Rectal smooth muscle tissue (tissue), 1 donor: ENCODE measurements around the gene CIROP.
"Not testable (repeated sequence)": the region's sequence is repeated elsewhere in the genome, so short reads cannot be mapped to it uniquely, and the experiment has no call there.

Experiments
- H3K27ac ChIP-seq: one replicate; pipeline ENCODE4 v1.7.0; 2013; ENCODE audit warnings: low read depth, low read length, inconsistent platforms
- H3K27me3 ChIP-seq: one replicate; pipeline ENCODE4 v1.7.0; 2013; ENCODE audit warnings: low read length; ENCODE audit not compliant: control insufficient read depth, insufficient read depth
- H3K36me3 ChIP-seq: one replicate; pipeline ENCODE4 v1.7.0; 2013; ENCODE audit warnings: low read length; ENCODE audit not compliant: control insufficient read depth, insufficient read depth
- H3K4me1 ChIP-seq: one replicate; pipeline ENCODE4 v1.7.0; 2013; ENCODE audit warnings: low read length; ENCODE audit not compliant: control insufficient read depth, insufficient read depth
- H3K4me3 ChIP-seq: one replicate; pipeline ENCODE4 v1.7.0; 2013; ENCODE audit warnings: low read length
- H3K9ac ChIP-seq: one replicate; pipeline ENCODE4 v1.7.0; 2013; ENCODE audit warnings: low read length

CIROP gene

DNA sequence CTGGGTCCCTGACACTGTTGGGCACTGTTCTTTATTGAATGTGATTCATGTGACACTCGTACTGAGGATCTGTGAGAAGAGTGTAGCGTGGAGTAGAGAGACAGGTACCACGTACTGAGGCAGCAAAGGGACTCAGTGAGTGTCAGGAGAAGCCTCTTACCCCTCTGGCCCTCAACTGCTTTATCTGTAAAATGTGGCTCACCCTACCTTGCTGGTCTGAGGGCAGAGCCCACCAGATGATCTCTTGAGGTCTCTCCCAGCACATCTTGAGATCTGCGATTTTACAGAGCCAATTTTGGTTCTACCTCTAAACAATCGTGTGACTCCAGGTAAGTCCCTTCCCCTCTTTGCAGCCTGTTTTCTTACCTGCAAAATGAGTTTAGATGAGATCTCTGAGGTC, 11.1 kb upstream of the CIROP start:
- no peaks in the 10 kb centered on the region for H3K36me3 ChIP-seq
- no peak overlapping the region for H3K27ac ChIP-seq
- H3K4me3 ChIP-seq, result no peak overlapping the region
- no peak overlapping the region for H3K9ac ChIP-seq
- H3K4me1 ChIP-seq, result peaks cover under 1% of the 10 kb centered on the region
- peaks cover under 1% of the 10 kb centered on the region for H3K27me3 ChIP-seq

DNA sequence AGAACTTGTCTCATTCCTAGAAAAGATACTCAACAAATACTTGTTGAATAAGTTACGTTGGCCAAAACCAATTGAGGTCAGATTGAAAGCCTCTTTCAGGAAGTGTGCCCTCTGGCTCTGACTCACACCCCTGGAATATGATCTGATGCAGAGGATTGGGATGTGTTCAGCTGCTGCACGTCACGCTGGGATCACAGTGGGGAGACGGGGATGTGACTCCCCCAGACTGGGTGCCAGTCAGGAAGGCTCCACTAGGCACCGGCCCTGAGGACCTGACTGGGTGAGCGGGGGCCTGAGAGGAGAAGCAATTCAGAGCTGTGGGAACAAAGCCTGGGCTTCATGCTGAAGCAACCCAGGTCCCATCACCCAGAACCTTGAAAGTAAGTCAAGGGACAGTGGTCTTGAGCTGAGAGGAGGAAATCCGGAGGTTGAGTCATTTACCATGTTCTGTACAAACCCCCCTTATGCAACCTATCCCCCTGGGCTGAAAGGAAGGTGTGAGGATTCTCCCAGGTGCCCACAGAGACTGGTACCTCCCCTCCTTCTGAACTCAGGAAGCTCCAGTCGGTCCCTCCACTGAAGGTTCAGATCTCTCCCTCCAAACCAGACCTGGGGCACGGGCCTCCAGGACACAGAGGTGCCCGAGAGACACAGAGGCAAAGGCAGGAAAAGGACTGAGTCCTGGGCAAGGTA, 10.4 kb upstream of the CIROP start:
- Histone ChIP-seq H3K36me3 (no peaks in the 10 kb centered on the region), H3K9ac (no peak overlapping the region), H3K4me3 (no peak overlapping the region), H3K27ac (no peak overlapping the region), H3K27me3 (peaks cover 3% of the 10 kb centered on the region), H3K4me1 (no peaks in the 10 kb centered on the region)

DNA sequence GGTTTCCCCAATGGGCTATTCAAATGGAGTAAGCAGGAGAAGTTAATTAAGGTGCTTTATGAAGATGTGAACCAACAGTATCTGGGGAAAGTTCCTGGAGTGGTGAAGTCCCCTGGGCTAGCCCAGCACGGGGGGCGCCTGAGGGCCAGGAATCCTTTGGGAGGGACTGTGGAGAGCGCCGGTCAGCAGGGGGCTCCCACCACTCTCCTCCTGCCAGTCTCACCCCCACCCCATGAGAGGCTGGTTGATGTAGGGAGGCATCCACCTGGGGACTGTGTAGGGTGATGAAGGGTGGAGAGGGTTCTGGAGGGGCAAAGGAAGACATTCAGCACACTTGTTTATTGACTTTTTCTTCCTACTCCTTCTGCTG, 9.9 kb upstream of the CIROP start:
- H3K36me3 ChIP-seq, result no peaks in the 10 kb centered on the region
- H3K27ac ChIP-seq, result no peak overlapping the region
- no peak overlapping the region for H3K9ac ChIP-seq
- peaks cover 3% of the 10 kb centered on the region for H3K27me3 ChIP-seq
- no peak overlapping the region for H3K4me3 ChIP-seq
- H3K4me1 ChIP-seq, result no peaks in the 10 kb centered on the region

DNA sequence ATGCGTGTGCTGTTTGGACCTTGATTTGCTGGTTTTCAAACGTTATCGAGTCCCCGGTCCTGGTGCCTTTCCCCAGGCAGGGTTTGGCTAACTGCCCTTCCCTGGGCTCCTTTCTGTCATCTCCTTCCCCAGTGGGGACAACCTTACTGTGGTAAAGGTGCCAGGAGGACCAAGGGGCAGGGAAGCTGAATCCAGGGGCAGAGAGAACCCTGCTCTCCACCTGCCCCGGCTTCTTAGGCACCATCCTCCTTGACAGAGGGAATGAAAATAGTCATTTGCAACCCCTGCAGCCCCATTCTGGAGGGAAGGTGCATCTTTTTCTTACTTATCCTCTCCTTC, 9.3 kb upstream of the CIROP start:
- H3K9ac ChIP-seq, result no peak overlapping the region
- no peak overlapping the region for H3K4me3 ChIP-seq
- H3K36me3 ChIP-seq, result no peaks in the 10 kb centered on the region
- no peaks in the 10 kb centered on the region for H3K4me1 ChIP-seq
- peaks cover 3% of the 10 kb centered on the region for H3K27me3 ChIP-seq
- no peak overlapping the region for H3K27ac ChIP-seq

DNA sequence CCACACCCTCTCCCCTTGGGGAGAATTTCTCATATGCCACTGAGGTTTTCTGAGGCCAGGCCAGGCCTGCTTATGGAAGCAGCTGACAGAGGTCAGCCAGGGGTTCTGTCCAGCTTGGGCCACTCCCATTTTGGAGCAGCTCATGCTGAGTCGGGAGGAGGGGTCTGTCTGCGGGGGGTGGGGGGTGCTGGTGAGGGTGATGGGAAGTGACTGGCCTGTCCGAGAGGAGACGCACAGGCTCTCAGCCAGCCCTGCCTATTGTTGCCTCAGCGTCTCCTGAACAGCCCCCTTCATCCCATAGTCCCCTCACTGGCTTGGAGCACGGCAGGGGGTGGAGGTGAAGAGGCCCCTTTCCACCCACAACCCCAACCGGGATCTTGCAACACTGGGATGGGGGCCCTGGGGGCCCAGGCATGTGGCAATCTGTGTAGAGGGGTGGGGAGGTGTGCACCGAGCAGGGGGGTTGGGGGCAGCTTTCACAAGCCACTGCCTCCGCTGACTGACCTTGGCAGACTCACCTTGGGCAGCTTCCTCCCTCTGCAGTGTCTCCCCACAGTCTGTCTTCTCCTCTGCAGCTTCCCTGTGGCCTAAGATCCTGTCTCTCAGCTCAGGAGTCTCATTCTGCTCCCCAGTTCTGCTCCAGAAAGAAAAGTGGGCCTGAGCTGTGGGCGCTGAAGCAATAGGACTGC, 8.8 kb upstream of the CIROP start:
- H3K9ac ChIP-seq, result no peak overlapping the region

DNA sequence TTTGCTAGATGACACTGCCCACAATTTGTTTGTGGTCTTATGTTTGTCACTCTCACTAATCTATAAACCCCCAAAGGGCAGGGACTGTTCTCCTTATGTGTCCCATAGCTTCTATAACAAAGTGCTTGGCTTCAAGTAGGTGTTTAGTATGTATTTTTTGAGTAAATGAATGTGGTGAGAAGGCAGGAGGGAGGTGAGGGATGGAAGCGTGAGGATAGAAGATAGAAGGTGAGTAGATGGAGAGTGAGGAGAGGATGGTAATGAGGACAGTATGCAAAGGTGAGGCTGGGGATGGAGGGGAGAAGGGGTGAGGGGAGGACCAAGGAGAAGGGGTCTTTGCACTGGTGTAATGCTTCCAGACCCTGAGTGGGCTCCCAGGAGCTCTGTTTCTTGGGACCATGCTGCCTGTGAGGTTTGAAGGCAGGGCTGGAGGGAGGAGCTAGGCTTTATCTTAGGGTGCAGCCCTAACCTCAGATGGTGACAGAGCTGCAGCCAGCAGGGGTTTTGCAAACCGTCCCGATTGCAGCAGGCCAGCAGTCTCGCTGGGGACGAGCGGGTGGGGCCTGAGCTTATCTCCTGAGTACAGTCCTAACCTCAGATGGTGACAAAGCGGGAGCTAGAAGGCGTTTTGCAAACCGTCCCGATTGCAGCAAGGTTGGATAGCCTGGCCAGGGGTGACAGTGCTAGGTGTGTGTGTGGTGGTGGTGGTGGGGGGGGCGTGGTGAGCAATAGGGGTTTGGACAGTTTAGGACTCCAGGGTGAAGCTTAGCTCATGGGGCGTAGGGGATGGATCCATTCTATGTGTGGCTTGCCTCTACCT, 7.8 kb upstream of the CIROP start:
- Histone ChIP-seq H3K4me3 (no peak overlapping the region), H3K27me3 (peaks cover 3% of the 10 kb centered on the region), H3K4me1 (no peaks in the 10 kb centered on the region), H3K36me3 (no peaks in the 10 kb centered on the region), H3K27ac (no peak overlapping the region), H3K9ac (no peak overlapping the region)

More for the DNA sequence above, 8.8 kb upstream of the CIROP start:
- H3K4me3 ChIP-seq, result no peak overlapping the region
- H3K27ac ChIP-seq, result no peak overlapping the region
- no peaks in the 10 kb centered on the region for H3K4me1 ChIP-seq
- no peaks in the 10 kb centered on the region for H3K36me3 ChIP-seq
- peaks cover 3% of the 10 kb centered on the region for H3K27me3 ChIP-seq

DNA sequence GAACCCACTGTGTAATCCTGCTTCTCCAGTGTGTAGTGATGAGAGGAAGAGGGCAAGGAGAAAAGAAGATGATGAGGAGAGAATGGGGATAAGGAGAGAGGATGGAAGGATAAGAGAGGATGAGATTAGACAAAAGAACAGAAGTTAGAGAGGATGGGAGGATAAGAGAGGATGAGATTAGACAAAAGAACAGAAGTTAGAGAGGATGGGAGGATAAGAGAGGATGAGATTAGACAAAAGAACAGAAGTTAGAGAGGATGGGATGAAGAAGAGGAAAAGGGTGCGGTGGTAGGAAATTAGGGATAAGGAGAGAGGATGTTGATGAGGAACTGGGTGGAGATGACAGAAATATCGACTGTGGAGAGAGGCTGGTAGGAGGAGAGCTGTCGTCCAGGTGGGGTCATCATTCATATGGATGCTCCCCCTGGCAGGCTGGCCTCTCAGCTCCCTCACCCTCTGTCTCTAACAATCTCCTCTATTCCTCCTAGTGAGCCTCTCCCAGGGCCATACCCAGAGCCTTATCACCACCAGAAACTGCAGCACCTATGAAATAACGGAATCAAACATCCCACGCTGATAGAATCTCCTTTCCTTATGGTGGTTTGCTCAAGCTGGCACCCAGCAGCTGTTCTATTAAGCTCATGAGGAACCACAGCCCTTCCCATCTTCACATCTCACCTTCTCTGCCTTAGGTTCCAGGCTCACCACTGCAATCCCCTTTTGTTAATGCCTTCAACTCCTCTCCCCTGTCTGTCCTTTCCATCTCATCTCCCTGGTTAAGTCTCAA, 6.0 kb upstream of the CIROP start:
- no peak overlapping the region for H3K27ac ChIP-seq
- H3K27me3 ChIP-seq, result peaks cover 3% of the 10 kb centered on the region
- H3K4me1 ChIP-seq, result no peaks in the 10 kb centered on the region
- H3K4me3 ChIP-seq, result no peak overlapping the region
- H3K9ac ChIP-seq, result no peak overlapping the region
- H3K36me3 ChIP-seq, result no peaks in the 10 kb centered on the region

DNA sequence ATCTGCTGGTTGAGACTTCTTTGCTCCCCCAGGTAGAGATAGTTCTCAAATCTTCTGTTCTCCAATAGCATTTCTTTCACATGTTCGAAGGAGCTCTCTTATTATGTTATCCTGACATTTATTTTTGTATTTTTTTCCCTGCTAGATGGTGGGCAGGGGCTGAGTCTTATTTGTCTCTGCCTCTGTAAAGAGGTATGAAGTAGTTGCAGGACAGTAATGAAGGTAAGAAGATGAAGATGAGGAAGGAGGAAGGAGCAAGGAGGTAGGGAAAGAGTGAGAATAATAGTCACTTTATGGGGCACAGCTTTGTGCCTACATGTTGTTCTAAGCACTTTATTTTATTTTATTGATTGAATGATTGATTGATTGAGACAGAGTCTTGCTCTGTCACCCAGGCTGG, 5.0 kb upstream of the CIROP start:
- H3K4me3 ChIP-seq, result no peak overlapping the region
- no peaks in the 10 kb centered on the region for H3K36me3 ChIP-seq
- no peak overlapping the region for H3K27ac ChIP-seq
- H3K4me1 ChIP-seq, result no peaks in the 10 kb centered on the region
- peaks cover 3% of the 10 kb centered on the region for H3K27me3 ChIP-seq
- H3K9ac ChIP-seq, result no peak overlapping the region

DNA sequence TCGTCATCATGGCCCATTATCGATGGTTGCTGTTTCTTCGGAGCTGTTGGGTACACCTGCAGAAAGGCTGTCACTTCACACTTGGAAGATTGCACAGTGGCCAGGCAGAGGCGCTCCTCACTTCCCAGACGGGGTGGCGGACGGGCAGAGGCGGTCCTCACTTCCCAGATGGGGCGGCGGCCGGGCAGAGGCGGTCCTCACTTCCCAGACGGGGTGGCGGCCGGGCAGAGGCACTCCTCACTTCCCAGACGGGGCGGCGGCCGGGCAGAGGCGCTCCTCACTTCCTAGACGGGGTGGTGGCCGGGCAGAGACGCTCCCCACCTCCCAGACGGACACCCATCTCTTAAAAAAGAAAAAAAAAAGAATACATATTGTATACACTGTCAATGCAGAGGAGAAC, 3.4 kb upstream of the CIROP start:
- H3K36me3 ChIP-seq, H3K27me3 ChIP-seq, H3K4me3 ChIP-seq, H3K4me1 ChIP-seq, H3K9ac ChIP-seq, H3K27ac ChIP-seq: not testable (repeated sequence)

DNA sequence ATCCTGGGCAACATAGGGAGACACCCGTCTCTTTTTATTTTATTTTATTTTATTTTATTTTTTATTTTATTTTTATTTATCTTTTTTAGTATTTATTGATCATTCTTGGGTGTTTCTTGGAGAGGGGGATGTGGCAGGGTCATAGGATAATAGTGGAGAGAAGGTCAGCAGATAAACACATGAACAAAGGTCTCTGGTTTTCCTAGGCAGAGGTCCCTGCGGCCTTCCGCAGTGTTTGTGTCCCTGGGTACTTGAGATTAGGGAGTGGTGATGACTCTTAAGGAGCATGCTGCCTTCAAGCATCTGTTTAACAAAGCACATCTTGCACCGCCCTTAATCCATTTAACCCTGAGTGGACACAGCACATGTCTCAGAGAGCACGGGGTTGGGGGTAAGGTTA, 2.8 kb upstream of the CIROP start:
- not testable (repeated sequence) for H3K4me1 ChIP-seq, H3K27ac ChIP-seq, H3K4me3 ChIP-seq, H3K36me3 ChIP-seq, H3K9ac ChIP-seq, H3K27me3 ChIP-seq

DNA sequence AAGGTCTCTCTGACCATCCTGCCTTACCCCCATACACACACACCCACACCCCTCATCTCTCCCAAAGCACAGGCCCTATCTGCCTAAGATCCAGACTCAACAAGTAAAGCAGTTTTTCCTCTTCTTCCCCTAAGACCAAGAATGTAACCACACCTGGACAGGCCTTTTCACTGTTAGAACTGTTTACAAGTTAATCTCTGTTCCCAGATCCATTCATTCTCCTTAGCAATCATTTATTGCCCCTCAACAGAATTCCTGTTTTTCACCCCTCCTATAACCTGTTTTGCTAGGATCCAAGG, 1.9 kb upstream of the CIROP start:
- H3K36me3 ChIP-seq, result no peaks in the 10 kb centered on the region
- H3K4me3 ChIP-seq, result no peak overlapping the region
- no peak overlapping the region for H3K27ac ChIP-seq
- H3K9ac ChIP-seq, result no peak overlapping the region
- H3K27me3 ChIP-seq, result peaks cover 3% of the 10 kb centered on the region
- no peaks in the 10 kb centered on the region for H3K4me1 ChIP-seq

DNA sequence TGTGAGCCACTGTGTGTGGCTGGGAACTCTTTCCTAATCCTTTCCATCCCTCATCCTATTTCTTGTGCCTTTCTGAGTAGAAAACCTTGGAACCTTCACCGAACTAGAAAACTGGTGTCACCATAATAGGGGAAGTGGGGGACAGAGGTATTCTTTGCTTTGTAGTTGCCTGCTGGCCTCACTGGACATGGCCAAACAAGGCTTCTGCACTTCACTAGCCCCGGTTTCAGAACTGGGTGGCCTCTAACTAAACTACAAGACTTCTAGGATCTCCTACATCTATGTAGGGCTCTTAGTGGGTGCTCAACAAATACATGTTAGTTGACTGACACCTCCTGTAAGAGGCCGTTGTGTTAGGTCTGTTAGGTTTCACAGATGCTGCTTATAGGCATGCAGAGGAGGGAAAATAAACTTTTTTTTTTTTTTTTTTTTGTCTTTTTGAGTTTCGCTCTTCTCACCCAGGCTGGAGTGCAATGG, 597 bp upstream of the CIROP start:
- H3K36me3 ChIP-seq, result no peaks in the 10 kb centered on the region
- no peak overlapping the region for H3K27ac ChIP-seq

More for the DNA sequence above, 597 bp upstream of the CIROP start:
- H3K9ac ChIP-seq, result no peak overlapping the region
- H3K4me1 ChIP-seq, result no peaks in the 10 kb centered on the region
- H3K27me3 ChIP-seq, result no peaks in the 10 kb centered on the region
- H3K4me3 ChIP-seq, result no peak overlapping the region
